Neural cell (in vitro differentiated cells): ENCODE results near the gene MAP1LC3A. TPM values are rescaled to one million over a fixed set of nuclear protein-coding genes. Genes with fewer than 3 reads are reported as not detected.

ENCODE experiments used
- H2AFZ ChIP-seq: fragments of 200-600, 300-800 bp; sonication (generic), shearing (Covaris generic); 2 replicates; pipeline ENCODE4 v1.6.0; 2014; ENCODE audit warnings: low read depth, mild to moderate bottlenecking, antibody characterized with exemption, low read length, moderate library complexity
- H3F3A ChIP-seq: fragments of 200-600 bp; shearing (Covaris generic); 2 replicates; pipeline ENCODE4 v1.6.1; 2016; ENCODE audit warnings: mild to moderate bottlenecking, moderate library complexity, mixed read lengths, antibody characterized with exemption, low read length; ENCODE audit not compliant: insufficient read depth, poor library complexity, severe bottlenecking
- H3K27ac ChIP-seq: fragments of 200-600, 300-800 bp; sonication (generic), shearing (Covaris generic); 2 replicates; pipeline ENCODE4 v1.5.1; 2014; ENCODE audit warnings: mild to moderate bottlenecking, low read length, moderate library complexity
- H3K27me3 ChIP-seq: fragments of 300-800, 200-600 bp; sonication (generic), shearing (Covaris generic); 2 replicates; pipeline ENCODE4 v1.6.0; 2014; ENCODE audit warnings: mild to moderate bottlenecking, low read depth, low read length, moderate library complexity; ENCODE audit not compliant: insufficient read depth
- H3K36me3 ChIP-seq: fragments of 300-800, 200-600 bp; sonication (generic), shearing (Covaris generic); 2 replicates; pipeline ENCODE4 v1.5.1; 2014; ENCODE audit warnings: mild to moderate bottlenecking, antibody characterized with exemption, low read length, moderate library complexity; ENCODE audit not compliant: insufficient read depth
- H3K4me2 ChIP-seq: fragments of 300-800, 200-600 bp; sonication (generic), shearing (Covaris generic); 2 replicates; pipeline ENCODE4 v1.6.0; 2014; ENCODE audit warnings: mild to moderate bottlenecking, low read length
- H3K4me3 ChIP-seq: fragments of 300-800, 200-600 bp; sonication (generic), shearing (Covaris generic); 2 replicates; pipeline ENCODE4 v1.5.1; 2014; ENCODE audit warnings: mild to moderate bottlenecking, low read length, moderate library complexity
- H3K79me2 ChIP-seq: fragments of 200-600 bp; shearing (Covaris generic); replicated peaks from 2 replicates; pipeline ENCODE4 v1.6.0; 2014; ENCODE audit warnings: mild to moderate bottlenecking, low read length, moderate library complexity; ENCODE audit not compliant: insufficient read depth
- H3K9ac ChIP-seq: fragments of 300-800, 200-600 bp; sonication (generic), shearing (Covaris generic); 2 replicates; pipeline ENCODE4 v1.6.1; 2016; ENCODE audit warnings: mild to moderate bottlenecking, low read length, mixed read lengths
- H3K9me2 ChIP-seq: fragments of 200-600 bp; shearing (Covaris generic); 2 replicates; pipeline ENCODE4 v1.6.1; 2016; ENCODE audit warnings: mild to moderate bottlenecking, low read length, mixed read lengths; ENCODE audit not compliant: insufficient read depth
- H3K9me3 ChIP-seq: fragments of 200-600, 300-800 bp; sonication (generic), shearing (Covaris generic); 2 replicates; pipeline ENCODE4 v1.6.1; 2016; ENCODE audit warnings: mild to moderate bottlenecking, mixed run types, low read length, moderate library complexity, mixed read lengths
- H4K20me1 ChIP-seq: fragments of 200-600 bp; shearing (Covaris generic); 2 replicates; pipeline ENCODE4 v1.6.1; 2016; ENCODE audit warnings: mild to moderate bottlenecking, mixed run types; ENCODE audit not compliant: insufficient read depth
- CTCF ChIP-seq: fragments of 450-650 bp; IDR thresholded peaks from 2 replicates; pipeline ENCODE4 v1.5.1; 2014; ENCODE audit warnings: antibody characterized with exemption, mild to moderate bottlenecking, moderate library complexity; ENCODE audit not compliant: poor library complexity, severe bottlenecking
- EP300 ChIP-seq: fragments of 450-650 bp; conservative IDR thresholded peaks from 2 replicates; pipeline ENCODE4 v1.6.1; 2014; ENCODE audit warnings: antibody characterized with exemption, mild to moderate bottlenecking, moderate library complexity; ENCODE audit not compliant: poor library complexity, severe bottlenecking
- EZH2 ChIP-seq: fragments of 200-600, 300-800 bp; shearing (Covaris generic), sonication (generic); IDR thresholded peaks from 2 replicates; pipeline ENCODE4 v1.6.1; 2014; ENCODE audit warnings: antibody characterized with exemption, low read length, borderline replicate concordance, mild to moderate bottlenecking; ENCODE audit not compliant: insufficient read depth, poor library complexity, severe bottlenecking
- MXI1 ChIP-seq: fragments of 450-650 bp; conservative IDR thresholded peaks from 2 replicates; pipeline ENCODE4 v1.6.1; 2014; ENCODE audit warnings: antibody characterized with exemption, mild to moderate bottlenecking; ENCODE audit not compliant: poor library complexity, severe bottlenecking
- POLR2AphosphoS5 ChIP-seq: IDR thresholded peaks from 2 replicates; pipeline ENCODE4 v1.6.1; 2012
- RAD21 ChIP-seq: fragments of 450-650 bp; conservative IDR thresholded peaks from 2 replicates; pipeline ENCODE4 v1.6.1; 2014; ENCODE audit warnings: antibody characterized with exemption, mild to moderate bottlenecking, moderate library complexity
- REST ChIP-seq: IDR thresholded peaks from 2 replicates; pipeline ENCODE4 v1.6.1; 2012; ENCODE audit warnings: borderline replicate concordance
- SMC3 ChIP-seq: fragments of 450-650 bp; conservative IDR thresholded peaks from 2 replicates; pipeline ENCODE4 v1.6.1; 2014; ENCODE audit warnings: antibody characterized with exemption, mild to moderate bottlenecking, moderate library complexity; ENCODE audit not compliant: poor library complexity
- TAF1 ChIP-seq: IDR thresholded peaks from 2 replicates; pipeline ENCODE4 v1.6.1; 2012; ENCODE audit warnings: low read depth
- polyA plus RNA-seq: library from polyadenylated mRNA; depleted of rRNA; stranded (reverse); fragments of >200 nt; gene quantifications from 2 replicates; pipeline ENCODE4 v1.2.3, GENCODE V29; 2014

MAP1LC3A gene
- polyA plus RNA-seq, 1 donor from 2014 or later, result 56.2 TPM

DNA sequence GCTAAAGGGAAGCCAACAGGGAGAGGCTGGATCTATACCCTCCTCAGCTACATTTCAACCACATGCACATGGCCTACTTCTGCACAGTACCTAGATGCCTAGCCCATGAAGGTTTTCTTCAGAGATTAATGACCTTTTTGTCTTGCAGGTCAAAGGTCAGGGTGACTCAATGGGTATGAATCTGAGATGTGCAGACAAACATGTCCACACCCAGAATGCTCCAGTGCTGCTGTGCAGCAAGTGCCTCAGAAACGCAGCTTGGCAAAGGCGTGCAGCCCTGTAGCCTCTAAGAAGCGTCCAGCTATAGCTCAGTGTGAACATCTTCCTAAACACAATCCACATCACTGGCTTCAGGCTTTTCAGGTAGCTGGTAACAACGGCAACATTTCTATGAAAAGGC, 24.4 kb downstream of the MAP1LC3A start:
- Histone ChIP-seq H3K4me3 (no peak overlapping the region), H2AFZ (no peak overlapping the region)

DNA sequence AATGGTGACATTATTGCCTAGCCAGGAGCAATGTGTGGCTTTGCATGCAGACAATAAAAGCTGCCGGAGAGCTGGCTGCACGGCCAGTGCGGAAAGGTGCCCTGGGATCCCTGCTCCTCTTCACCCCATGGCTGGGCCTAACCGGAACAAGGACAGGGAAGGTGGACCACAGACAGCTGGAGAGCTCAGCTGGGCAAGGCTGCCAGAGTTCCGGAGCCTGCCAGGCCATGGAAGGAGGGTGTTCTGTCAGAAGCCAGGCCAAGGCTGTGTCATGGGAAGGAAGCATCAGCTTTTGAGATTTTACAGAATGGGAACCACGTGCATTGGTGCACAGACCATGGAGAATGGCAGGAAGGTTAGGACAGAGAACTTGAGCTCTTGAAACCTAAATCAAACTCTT, 25.0 kb downstream of the MAP1LC3A start:
- peaks cover 5% of the 10 kb centered on the region for H3K36me3 ChIP-seq
- H3F3A ChIP-seq, result no peaks in the 10 kb centered on the region
- H3K9me3 ChIP-seq, result no peaks in the 10 kb centered on the region
- H2AFZ ChIP-seq, result no peak overlapping the region
- no peak overlapping the region for H3K4me3 ChIP-seq
- H3K27ac ChIP-seq, result no peak overlapping the region
- no peaks in the 10 kb centered on the region for H3K9me2 ChIP-seq
- no peak overlapping the region for H3K9ac ChIP-seq
- H4K20me1 ChIP-seq, result no peaks in the 10 kb centered on the region
- H3K27me3 ChIP-seq, result no peaks in the 10 kb centered on the region
- H3K4me2 ChIP-seq, result no peak overlapping the region
- no peaks in the 10 kb centered on the region for H3K79me2 ChIP-seq
- TF ChIP-seq TAF1, result no peak
- TF ChIP-seq RAD21, result no peak
- no peak for TF ChIP-seq EP300
- TF ChIP-seq POLR2AphosphoS5, result no peak
- TF ChIP-seq SMC3, result no peak
- TF ChIP-seq CTCF, result no peak
- TF ChIP-seq EZH2, result no peak
- TF ChIP-seq MXI1, result no peak

More for the DNA sequence above, 24.4 kb downstream of the MAP1LC3A start:
- no peaks in the 10 kb centered on the region for H3K9me3 ChIP-seq
- no peaks in the 10 kb centered on the region for H3K9me2 ChIP-seq
- H3K36me3 ChIP-seq, result peaks cover 5% of the 10 kb centered on the region
- no peak overlapping the region for H3K4me2 ChIP-seq
- H3K9ac ChIP-seq, result no peak overlapping the region
- no peaks in the 10 kb centered on the region for H3K27me3 ChIP-seq
- no peaks in the 10 kb centered on the region for H3K79me2 ChIP-seq
- H3F3A ChIP-seq, result no peaks in the 10 kb centered on the region
- H3K27ac ChIP-seq, result no peak overlapping the region
- TF ChIP-seq CTCF, result no peak
- TF ChIP-seq POLR2AphosphoS5, result no peak
- TF ChIP-seq RAD21, result no peak
- no peak for TF ChIP-seq REST
- no peak for TF ChIP-seq EZH2
- TF ChIP-seq MXI1, result no peak
- TF ChIP-seq SMC3, result no peak
- no peak for TF ChIP-seq EP300
- no peak for TF ChIP-seq TAF1
- no peaks in the 10 kb centered on the region for H4K20me1 ChIP-seq
